ENCODE data around the gene STARD10.
"Not testable (repeated sequence)": the region's sequence is repeated elsewhere in the genome, so short reads cannot be mapped to it uniquely, and the experiment has no call there.

STARD10 gene

DNA sequence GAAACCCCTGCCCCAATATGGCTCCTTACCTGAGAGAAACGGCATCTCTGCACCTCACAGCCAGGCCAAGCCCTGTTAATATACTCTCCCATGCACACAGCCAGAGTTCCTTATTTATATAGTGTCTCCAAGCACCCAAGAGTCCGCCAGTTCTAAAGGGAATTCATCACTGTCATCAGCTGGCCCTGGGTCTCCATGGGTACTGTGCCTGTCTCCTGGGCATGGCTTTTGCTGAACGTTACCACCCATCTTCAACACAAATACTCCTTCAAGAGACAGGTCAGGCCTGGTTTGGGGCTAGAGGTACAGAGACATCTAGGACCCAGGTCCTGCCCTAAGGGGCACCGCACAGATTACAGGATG, 18.7 kb upstream of the STARD10 start:
- Histone ChIP-seq H3K4me3 (IDR thresholded peaks at IDR 0.05; ENCODE audit: insufficient read depth, low read depth, low read length) (no peak overlapping the region), H3K79me2 (ENCODE audit: insufficient read depth, low read depth) (peaks cover 45% of the 10 kb centered on the region), H3K36me3 (ENCODE audit: insufficient read depth) (no peaks in the 10 kb centered on the region; the same call in 1 of the 2 replicates), H3K27ac (peak overlapping the region; percentile 89; the same call in 1 of the 2 replicates), H4K20me1 (ENCODE audit: insufficient read depth) (peaks cover 9% of the 10 kb centered on the region; the same call in 1 of the 2 replicates), H3K9ac (peak overlapping the region; percentile 94; the same call in 1 of the 2 replicates), H2AFZ (ENCODE audit: low read depth) (no peak overlapping the region), H3K27me3 (ENCODE audit: insufficient read depth, low read depth) (no peaks in the 10 kb centered on the region), H3K4me1 (ENCODE audit: low read depth, poor library complexity, severe bottlenecking) (peaks cover 43% of the 10 kb centered on the region), H3K4me2 (peak overlapping the region; percentile 94)
- TF ChIP-seq, protein P1, sequence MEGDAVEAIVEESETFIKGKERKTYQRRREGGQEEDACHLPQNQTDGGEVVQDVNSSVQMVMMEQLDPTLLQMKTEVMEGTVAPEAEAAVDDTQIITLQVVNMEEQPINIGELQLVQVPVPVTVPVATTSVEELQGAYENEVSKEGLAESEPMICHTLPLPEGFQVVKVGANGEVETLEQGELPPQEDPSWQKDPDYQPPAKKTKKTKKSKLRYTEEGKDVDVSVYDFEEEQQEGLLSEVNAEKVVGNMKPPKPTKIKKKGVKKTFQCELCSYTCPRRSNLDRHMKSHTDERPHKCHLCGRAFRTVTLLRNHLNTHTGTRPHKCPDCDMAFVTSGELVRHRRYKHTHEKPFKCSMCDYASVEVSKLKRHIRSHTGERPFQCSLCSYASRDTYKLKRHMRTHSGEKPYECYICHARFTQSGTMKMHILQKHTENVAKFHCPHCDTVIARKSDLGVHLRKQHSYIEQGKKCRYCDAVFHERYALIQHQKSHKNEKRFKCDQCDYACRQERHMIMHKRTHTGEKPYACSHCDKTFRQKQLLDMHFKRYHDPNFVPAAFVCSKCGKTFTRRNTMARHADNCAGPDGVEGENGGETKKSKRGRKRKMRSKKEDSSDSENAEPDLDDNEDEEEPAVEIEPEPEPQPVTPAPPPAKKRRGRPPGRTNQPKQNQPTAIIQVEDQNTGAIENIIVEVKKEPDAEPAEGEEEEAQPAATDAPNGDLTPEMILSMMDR (conservative IDR thresholded peaks at IDR 0.05; ENCODE audit: low read depth, low read length): no peak

DNA sequence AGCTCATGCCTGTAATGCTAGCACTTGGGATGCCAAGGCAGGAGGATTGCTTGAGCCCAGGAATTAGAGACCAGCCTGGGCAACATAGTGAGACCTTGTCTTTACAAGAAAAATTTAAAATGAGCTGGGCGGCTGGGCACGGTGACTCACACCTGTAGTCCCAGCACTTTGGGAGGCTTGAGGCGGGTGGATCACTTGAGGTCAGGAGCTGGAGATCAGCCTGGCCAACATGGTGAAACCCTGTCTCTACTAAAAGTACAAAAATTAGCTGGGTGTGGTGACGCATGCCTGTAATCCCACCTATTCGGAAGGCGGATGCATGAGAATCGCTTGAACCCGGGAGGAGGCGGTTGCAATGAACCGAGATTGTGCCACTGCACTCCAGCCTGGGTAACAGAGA, 17.8 kb upstream of the STARD10 start:
- H4K20me1 ChIP-seq (ENCODE audit: insufficient read depth); H2AFZ ChIP-seq (ENCODE audit: low read depth); H3K9ac ChIP-seq; H3K36me3 ChIP-seq (ENCODE audit: insufficient read depth); H3K27me3 ChIP-seq (ENCODE audit: insufficient read depth, low read depth); H3K27ac ChIP-seq; H3K4me3 ChIP-seq (IDR thresholded peaks at IDR 0.05; ENCODE audit: insufficient read depth, low read depth, low read length): not testable (repeated sequence)
- Histone ChIP-seq H3K4me1 (ENCODE audit: low read depth, poor library complexity, severe bottlenecking) (peaks cover 35% of the 10 kb centered on the region), H3K4me2 (peak overlapping the region; percentile 94), H3K79me2 (ENCODE audit: insufficient read depth, low read depth) (peaks cover 45% of the 10 kb centered on the region)

GRCh38 chr11:72808331-72808798, 14.5 kb upstream of the STARD10 start:
- TF ChIP-seq, protein P1 (conservative IDR thresholded peaks at IDR 0.05; ENCODE audit: low read depth, low read length): no peak
- peaks cover 34% of the 10 kb centered on the region for H3K79me2 ChIP-seq (ENCODE audit: insufficient read depth, low read depth)
- no peak overlapping the region for H2AFZ ChIP-seq (ENCODE audit: low read depth)
- H3K4me1 ChIP-seq (ENCODE audit: low read depth, poor library complexity, severe bottlenecking): peaks cover 22% of the 10 kb centered on the region
- no peak overlapping the region for H3K4me2 ChIP-seq
- no peaks in the 10 kb centered on the region; the same call in 1 of the 2 replicates for H3K36me3 ChIP-seq (ENCODE audit: insufficient read depth)
- H3K4me3 ChIP-seq (IDR thresholded peaks at IDR 0.05; ENCODE audit: insufficient read depth, low read depth, low read length): no peak overlapping the region
- H3K9ac ChIP-seq: no peak overlapping the region
- H3K27me3 ChIP-seq (ENCODE audit: insufficient read depth, low read depth): no peaks in the 10 kb centered on the region
- no peak overlapping the region for H3K27ac ChIP-seq
- peaks cover 9% of the 10 kb centered on the region; the same call in 1 of the 2 replicates for H4K20me1 ChIP-seq (ENCODE audit: insufficient read depth)

DNA sequence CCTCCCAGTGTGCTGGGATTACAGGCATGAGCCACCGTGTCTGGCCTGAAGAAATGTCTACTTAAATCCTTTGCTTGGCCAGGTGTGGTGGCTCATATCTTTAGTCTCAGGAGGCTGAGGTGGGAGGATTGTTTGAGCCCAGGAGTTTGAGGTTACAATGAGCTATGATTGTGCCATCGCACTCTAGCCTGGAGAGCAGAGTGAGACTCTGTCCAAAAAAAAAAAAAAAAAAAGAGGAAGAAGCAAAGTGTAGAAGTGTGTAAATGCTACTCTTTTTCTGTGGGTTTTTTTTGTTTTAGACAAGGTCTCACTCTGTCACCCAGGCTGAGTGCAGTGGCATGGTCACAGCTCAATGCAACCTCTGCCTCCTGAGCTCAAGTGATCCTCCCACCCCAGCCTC, 13.9 kb upstream of the STARD10 start:
- H3K36me3 ChIP-seq (ENCODE audit: insufficient read depth): no peaks in the 10 kb centered on the region; the same call in 1 of the 2 replicates
- H3K79me2 ChIP-seq (ENCODE audit: insufficient read depth, low read depth): peaks cover 28% of the 10 kb centered on the region
- H3K4me2 ChIP-seq: no peak overlapping the region
- TF ChIP-seq, protein P1 (conservative IDR thresholded peaks at IDR 0.05; ENCODE audit: low read depth, low read length): no peak
- H3K4me1 ChIP-seq (ENCODE audit: low read depth, poor library complexity, severe bottlenecking): peaks cover 22% of the 10 kb centered on the region
- peaks cover 9% of the 10 kb centered on the region; the same call in 1 of the 2 replicates for H4K20me1 ChIP-seq (ENCODE audit: insufficient read depth)
- H2AFZ ChIP-seq (ENCODE audit: low read depth): no peak overlapping the region
- H3K27ac ChIP-seq: no peak overlapping the region
- no peaks in the 10 kb centered on the region for H3K27me3 ChIP-seq (ENCODE audit: insufficient read depth, low read depth)
- no peak overlapping the region for H3K9ac ChIP-seq
- H3K4me3 ChIP-seq (IDR thresholded peaks at IDR 0.05; ENCODE audit: insufficient read depth, low read depth, low read length): no peak overlapping the region

DNA sequence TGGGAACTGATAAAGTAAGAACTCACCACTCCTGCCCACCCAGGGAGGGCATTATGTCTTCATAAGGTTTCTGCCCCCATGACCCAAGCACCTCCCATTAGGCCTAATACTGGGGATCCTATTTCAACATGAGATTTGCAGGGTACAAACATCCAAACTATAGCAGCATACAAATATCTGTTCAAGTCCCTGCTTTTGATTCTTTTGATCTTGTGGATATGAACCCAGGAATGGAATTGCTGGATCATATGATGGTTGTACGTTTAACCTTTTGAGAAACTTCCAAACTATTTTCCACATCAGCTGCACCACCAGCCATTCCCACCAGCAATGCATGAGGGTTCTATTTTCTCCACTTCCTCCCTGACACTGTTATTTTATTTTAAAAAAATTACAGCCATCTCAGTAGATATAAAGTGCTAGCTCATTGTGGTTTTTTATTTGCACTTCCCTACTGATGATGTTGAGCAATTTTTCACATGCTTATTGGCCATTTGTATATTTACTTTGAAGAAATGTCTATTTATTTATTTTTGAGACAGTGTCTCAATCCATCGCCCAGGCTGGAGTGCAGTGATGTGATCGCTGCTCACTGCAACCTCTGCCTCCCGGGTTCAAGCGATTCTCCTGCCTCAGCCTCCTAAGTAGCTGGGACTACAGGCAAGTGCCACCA, 13.3 kb upstream of the STARD10 start:
- TF ChIP-seq, protein P1 (conservative IDR thresholded peaks at IDR 0.05; ENCODE audit: low read depth, low read length): no peak
- H3K4me2 ChIP-seq: no peak overlapping the region
- H3K4me3 ChIP-seq (IDR thresholded peaks at IDR 0.05; ENCODE audit: insufficient read depth, low read depth, low read length): no peak overlapping the region
- no peaks in the 10 kb centered on the region; the same call in 1 of the 2 replicates for H3K36me3 ChIP-seq (ENCODE audit: insufficient read depth)
- no peak overlapping the region for H3K9ac ChIP-seq
- H3K79me2 ChIP-seq (ENCODE audit: insufficient read depth, low read depth): peaks cover 22% of the 10 kb centered on the region
- no peak overlapping the region for H2AFZ ChIP-seq (ENCODE audit: low read depth)
- H3K27ac ChIP-seq: no peak overlapping the region
- peaks cover 8% of the 10 kb centered on the region; the same call in 1 of the 2 replicates for H4K20me1 ChIP-seq (ENCODE audit: insufficient read depth)
- peaks cover 19% of the 10 kb centered on the region for H3K4me1 ChIP-seq (ENCODE audit: low read depth, poor library complexity, severe bottlenecking)
- no peaks in the 10 kb centered on the region for H3K27me3 ChIP-seq (ENCODE audit: insufficient read depth, low read depth)

- peaks cover 11% of the 10 kb centered on the region for H3K4me1 ChIP-seq (ENCODE audit: low read depth, poor library complexity, severe bottlenecking)
- H3K27ac ChIP-seq; H3K4me3 ChIP-seq (IDR thresholded peaks at IDR 0.05; ENCODE audit: insufficient read depth, low read depth, low read length); H3K9ac ChIP-seq; H3K4me2 ChIP-seq; H2AFZ ChIP-seq (ENCODE audit: low read depth); H3K36me3 ChIP-seq (ENCODE audit: insufficient read depth); H4K20me1 ChIP-seq (ENCODE audit: insufficient read depth); H3K27me3 ChIP-seq (ENCODE audit: insufficient read depth, low read depth): not testable (repeated sequence)
- peaks cover 14% of the 10 kb centered on the region; the same call in 1 of the 2 replicates for H3K79me2 ChIP-seq (ENCODE audit: insufficient read depth, low read depth)
Observed at GRCh38 chr11:72806378-72806777, 12.5 kb upstream of the STARD10 start.
